IMR-90 (cell line): Measurements from ENCODE around the gene TMPRSS9. TPM values are rescaled to one million over a fixed set of nuclear protein-coding genes. Genes with fewer than 3 reads are reported as not detected.

ENCODE experiments used
- ATAC-seq: fragments of 200-7000 bp; cut with Tn5 transposase; 2 replicates; pipeline ENCODE4 v1.9.1; 2020; ENCODE audit warnings: low read depth, mild to moderate bottlenecking, moderate library complexity
- BruUV-seq: library from RNA; stranded (reverse); fragments of 400-500 nt; replicated peaks from 2 replicates; lab custom pipeline; 2021; lab: Mats Ljungman, UMichigan
- CTCF ChIA-PET: fragments of 300-600 bp; formaldehyde crosslinking; extraction: SDS; loops from one replicate; lab custom pipeline; 2021; ENCODE audit warnings: antibody characterized with exemption; lab: Yijun Ruan, JAX
- POLR2A ChIA-PET: fragments of 300-600 bp; sonication (Branson Sonifier 250); formaldehyde crosslinking; loops from one replicate; lab custom pipeline; 2022; ENCODE audit warnings: antibody characterized with exemption; ENCODE audit not compliant: unreplicated experiment; lab: Charles Lee
- DNase-seq: peaks from one replicate; pipeline ENCODE4 v3.0.0; 2013
- H2AFZ ChIP-seq: replicated peaks from 2 replicates; pipeline ENCODE3; 2013; ENCODE audit warnings: low read length, mild to moderate bottlenecking; ENCODE audit not compliant: poor library complexity
- H2AK5ac ChIP-seq: 2 replicates; pipeline ENCODE4 v1.6.1; 2013; ENCODE audit warnings: low read depth, low read length, inconsistent platforms
- H2AK9ac ChIP-seq: replicated peaks from 2 replicates; pipeline ENCODE3; 2013; ENCODE audit warnings: mild to moderate bottlenecking, low read depth, low read length, moderate library complexity; ENCODE audit not compliant: poor library complexity
- H2BK120ac ChIP-seq: 2 replicates; pipeline ENCODE4 v1.6.1; 2013; ENCODE audit warnings: low read depth, low read length, inconsistent platforms
- H2BK15ac ChIP-seq: 3 replicates; pipeline ENCODE4 v1.6.1; 2013; ENCODE audit warnings: low read depth, low read length, inconsistent platforms
- H2BK20ac ChIP-seq: 2 replicates; pipeline ENCODE4 v1.6.1; 2013; ENCODE audit warnings: low read depth, mild to moderate bottlenecking, inconsistent platforms, low read length, moderate library complexity
- H2BK5ac ChIP-seq: 2 replicates; pipeline ENCODE4 v1.6.1; 2013; ENCODE audit warnings: mild to moderate bottlenecking, low read depth, low read length, inconsistent platforms; ENCODE audit not compliant: poor library complexity, severe bottlenecking
- H3K14ac ChIP-seq: replicated peaks from 2 replicates; pipeline ENCODE4 v1.6.1; 2013; ENCODE audit warnings: low read depth, low read length, inconsistent platforms
- H3K18ac ChIP-seq: 2 replicates; pipeline ENCODE4 v1.6.1; 2013; ENCODE audit warnings: low read depth, low read length, control low read depth
- H3K23ac ChIP-seq: 2 replicates; pipeline ENCODE4 v1.6.1; 2013; ENCODE audit warnings: low read depth, low read length, inconsistent platforms
- H3K27ac ChIP-seq: 2 replicates; pipeline ENCODE4 v1.5.1; 2013; ENCODE audit warnings: mild to moderate bottlenecking, control low read depth, low read length; ENCODE audit not compliant: insufficient read depth
- H3K27me3 ChIP-seq: 2 replicates; pipeline ENCODE4 v1.6.1; 2013; ENCODE audit warnings: low read length; ENCODE audit not compliant: control insufficient read depth, insufficient read depth
- H3K36me3 ChIP-seq: 2 replicates; pipeline ENCODE4 v1.6.1; 2013; ENCODE audit warnings: low read length, mixed read lengths; ENCODE audit not compliant: control insufficient read depth, insufficient read depth
- H3K4ac ChIP-seq: 2 replicates; pipeline ENCODE4 v1.6.1; 2013; ENCODE audit warnings: low read depth, low read length, inconsistent platforms
- H3K4me1 ChIP-seq: 2 replicates; pipeline ENCODE4 v1.6.1; 2013; ENCODE audit warnings: low read length, mixed read lengths; ENCODE audit not compliant: control insufficient read depth, insufficient read depth
- H3K4me2 ChIP-seq: 2 replicates; pipeline ENCODE4 v1.6.1; 2013; ENCODE audit warnings: low read depth, mild to moderate bottlenecking, control low read depth, low read length, moderate library complexity
- H3K4me3 ChIP-seq: 2 replicates; pipeline ENCODE4 v1.5.1; 2013; ENCODE audit warnings: low read depth, mild to moderate bottlenecking, control low read depth, low read length, moderate library complexity; ENCODE audit not compliant: insufficient read depth
- H3K56ac ChIP-seq: 2 replicates; pipeline ENCODE4 v1.6.1; 2013; ENCODE audit warnings: low read length, inconsistent platforms; ENCODE audit not compliant: insufficient read depth; ENCODE audit errors: extremely low read depth
- H3K79me1 ChIP-seq, 2 experiments: 2 replicates each; pipeline ENCODE4 v1.6.1; 2013; ENCODE audit warnings: low read length in 2 of 2, inconsistent platforms in 1 of 2, low read depth in 1 of 2
- H3K9ac ChIP-seq: 2 replicates; pipeline ENCODE4 v1.6.1; 2013; ENCODE audit warnings: low read depth, low read length, control low read depth
- H3K9me1 ChIP-seq: 2 replicates; pipeline ENCODE4 v1.6.1; 2013; ENCODE audit warnings: low read length, inconsistent platforms; ENCODE audit not compliant: insufficient read depth
- H3K9me3 ChIP-seq: 2 replicates; pipeline ENCODE4 v1.6.1; 2013; ENCODE audit warnings: low read length; ENCODE audit not compliant: control insufficient read depth, insufficient read depth
- H4K20me1 ChIP-seq: 2 replicates; pipeline ENCODE4 v1.6.1; 2013; ENCODE audit warnings: low read length, inconsistent platforms; ENCODE audit not compliant: insufficient read depth
- H4K5ac ChIP-seq: 2 replicates; pipeline ENCODE4 v1.6.1; 2013; ENCODE audit warnings: mild to moderate bottlenecking, low read depth, low read length, control low read depth
- H4K8ac ChIP-seq, 2 experiments: 2 replicates each; pipeline ENCODE4 v1.6.1; 2013; ENCODE audit warnings: low read depth in 2 of 2, low read length in 2 of 2, control low read depth in 1 of 2, inconsistent platforms in 1 of 2
- H4K91ac ChIP-seq: 2 replicates; pipeline ENCODE4 v1.6.1; 2013; ENCODE audit warnings: low read depth, low read length, inconsistent platforms; ENCODE audit not compliant: insufficient read depth
- MAZ ChIP-seq: IDR thresholded peaks from 2 replicates; pipeline ENCODE4 v1.6.1; 2012; ENCODE audit warnings: low read depth, mild to moderate bottlenecking, low read length, improper control_type of control experiment, moderate library complexity, borderline replicate concordance
- WGBS, 2 experiments: methylation state at CpG; one replicate each; pipeline versions ENCODE4 v1.1.5 to v1.1.7; 2013; ENCODE audit warnings: missing lambda C conversion rate in 2 of 2; ENCODE audit not compliant: insufficient read length in 1 of 2; ENCODE audit errors: extremely low coverage in 2 of 2; 5-methylcytosine and 5-hydroxymethylcytosine counted together
- dilution Hi-C: fragments of 300-500 bp; cut with HindIII; formaldehyde crosslinking; loops from one replicate; pipeline ENCODE4 v1.14.3; 2018; ENCODE audit warnings: low sequenced_read_pairs; ENCODE audit not compliant: unreplicated experiment
- in situ Hi-C: fragments of 300-500 bp; cut with MboI; formaldehyde crosslinking; loops from 3 replicates; pipeline ENCODE4 v1.14.3; 2019; ENCODE audit warnings: low sequenced_read_pairs, inconsistent platforms, mixed read lengths
- intact Hi-C: fragments of 100-400 bp; cut with micrococcal nuclease; formaldehyde crosslinking; loops from 2 replicates; pipeline ENCODE4 v1.10.0; 2022
- polyA plus RNA-seq, 3 experiments: library from polyadenylated mRNA; depleted of rRNA; stranded (reverse); fragments of >200 nt; gene quantifications; 2 replicates each; pipeline ENCODE4 v1.2.3, GENCODE V29; 2012; ENCODE audit warnings: low replicate concordance in 1 of 3
- total RNA-seq: library from RNA; depleted of rRNA; stranded (reverse); fragments of >200 nt; gene quantifications from 2 replicates; pipeline ENCODE4 v1.2.3, GENCODE V29; 2012
- TF ChIP-seq, protein P1 (sequence below): fragments of 150-350 bp; IDR thresholded peaks from 2 replicates; pipeline ENCODE4 v1.6.1; 2017; ENCODE audit warnings: mild to moderate bottlenecking, antibody characterized with exemption, low read length, low read depth

Gene TMPRSS9
- total and polyA plus RNA-seq, 2 of the 4 experiments (the other 2 are of a cell fraction) = not detected

DNA sequence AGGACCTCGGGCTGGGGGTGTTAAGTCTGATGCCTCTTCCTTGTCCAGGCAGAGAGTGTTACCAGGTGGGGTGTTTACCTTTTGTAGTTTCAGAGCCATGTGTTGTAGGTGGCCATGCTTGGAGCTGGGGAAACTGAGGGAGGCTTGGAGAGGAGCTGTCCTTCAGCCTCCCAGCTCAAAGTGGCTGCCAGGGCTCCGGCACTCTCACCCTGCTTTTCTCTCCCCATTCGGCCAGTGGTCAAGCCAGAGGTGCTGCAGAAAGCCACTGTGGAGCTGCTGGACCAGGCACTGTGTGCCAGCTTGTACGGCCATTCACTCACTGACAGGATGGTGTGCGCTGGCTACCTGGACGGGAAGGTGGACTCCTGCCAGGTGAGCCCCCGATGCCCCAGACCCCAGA lies 50.0 kb downstream of the TMPRSS9 start:
- no peak overlapping the region for H2BK120ac ChIP-seq
- dilution Hi-C loops = no loop called here
- H3K14ac ChIP-seq = no peak overlapping the region
- H4K8ac ChIP-seq = no peak overlapping the region
- intact Hi-C loops = no loop called here
- peaks cover 14% of the 10 kb centered on the region for H3K9me3 ChIP-seq
- H4K20me1 ChIP-seq = no peaks in the 10 kb centered on the region
- no peak overlapping the region for H4K91ac ChIP-seq
- no peak overlapping the region for H4K5ac ChIP-seq
- H3K27me3 ChIP-seq = peaks cover 3% of the 10 kb centered on the region; the same call in 1 of the 2 replicates
- no peak overlapping the region for H2BK20ac ChIP-seq
- no peak overlapping the region for H3K56ac ChIP-seq
- H3K79me1 ChIP-seq = no peaks in the 10 kb centered on the region
- H3K4me1 ChIP-seq = no peaks in the 10 kb centered on the region
- H2AFZ ChIP-seq = no peak overlapping the region
- H2BK5ac ChIP-seq = no peak overlapping the region
- ATAC-seq (no peak), DNase-seq (no peak)
- 100% methylated on average over 1 of the region's 7 CpGs; no CpG with 5 or more reads in 1 of the 2 experiments for WGBS, 2 experiments
- no peak overlapping the region for H3K23ac ChIP-seq
- no peak overlapping the region for H2BK15ac ChIP-seq
- no peak overlapping the region for H2AK5ac ChIP-seq
- POLR2A ChIA-PET = no interaction called here
- H3K36me3 ChIP-seq = no peaks in the 10 kb centered on the region
- no peak overlapping the region for H3K4me3 ChIP-seq
- CTCF ChIA-PET = no interaction called here
- no peaks in the 10 kb centered on the region for H3K9me1 ChIP-seq
- H3K18ac ChIP-seq = no peak overlapping the region
- no peak overlapping the region for H3K4me2 ChIP-seq
- BruUV-seq = no TSS peak
- no peak overlapping the region for H3K4ac ChIP-seq
- H2AK9ac ChIP-seq = no peak overlapping the region
- H3K9ac ChIP-seq = no peak overlapping the region
- TF ChIP-seq, protein P1, sequence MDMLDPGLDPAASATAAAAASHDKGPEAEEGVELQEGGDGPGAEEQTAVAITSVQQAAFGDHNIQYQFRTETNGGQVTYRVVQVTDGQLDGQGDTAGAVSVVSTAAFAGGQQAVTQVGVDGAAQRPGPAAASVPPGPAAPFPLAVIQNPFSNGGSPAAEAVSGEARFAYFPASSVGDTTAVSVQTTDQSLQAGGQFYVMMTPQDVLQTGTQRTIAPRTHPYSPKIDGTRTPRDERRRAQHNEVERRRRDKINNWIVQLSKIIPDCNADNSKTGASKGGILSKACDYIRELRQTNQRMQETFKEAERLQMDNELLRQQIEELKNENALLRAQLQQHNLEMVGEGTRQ = no peak
- no peak for TF ChIP-seq MAZ
- H3K27ac ChIP-seq = no peak overlapping the region
- in situ Hi-C loops = no loop called here
